HG03280 (cell line): Measurements from ENCODE around the gene GABRG3.

Experiments used
- ATAC-seq: cut with Tn5 transposase; IDR thresholded peaks from one replicate; pipeline ENCODE4 v1.9.1; 2021; ENCODE audit warnings: mild to moderate bottlenecking, moderate library complexity; ENCODE audit not compliant: unreplicated experiment

The GABRG3 gene

DNA sequence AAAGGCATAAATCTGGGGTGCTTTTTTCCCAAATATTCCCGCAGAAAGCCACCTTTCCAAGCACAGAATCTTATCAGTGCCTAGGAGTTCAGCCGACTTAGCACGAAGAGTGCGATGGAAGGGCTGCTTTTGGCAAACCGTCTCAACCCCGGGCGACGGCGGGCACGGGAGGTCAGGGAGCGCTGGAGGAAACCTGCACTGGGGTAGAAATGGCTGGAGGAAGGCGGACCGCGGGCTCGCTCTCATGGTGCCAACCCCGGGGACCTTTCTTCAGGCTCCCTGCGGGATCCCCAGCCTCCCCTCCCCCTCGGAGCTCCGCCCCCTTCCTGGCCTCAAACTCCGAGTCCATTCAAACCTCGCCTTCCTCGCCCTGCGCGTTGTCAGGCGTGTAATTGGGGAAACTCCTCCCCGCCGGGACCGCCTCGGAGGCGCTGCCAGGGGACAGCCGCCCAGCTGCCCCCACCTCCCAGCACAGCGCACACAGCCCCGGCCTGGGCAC, at the start of gene GABRG3:
GABRG3 (plus strand) TSS at position 470 of the 499 bp plus-strand sequence.
- no peak for ATAC-seq

DNA sequence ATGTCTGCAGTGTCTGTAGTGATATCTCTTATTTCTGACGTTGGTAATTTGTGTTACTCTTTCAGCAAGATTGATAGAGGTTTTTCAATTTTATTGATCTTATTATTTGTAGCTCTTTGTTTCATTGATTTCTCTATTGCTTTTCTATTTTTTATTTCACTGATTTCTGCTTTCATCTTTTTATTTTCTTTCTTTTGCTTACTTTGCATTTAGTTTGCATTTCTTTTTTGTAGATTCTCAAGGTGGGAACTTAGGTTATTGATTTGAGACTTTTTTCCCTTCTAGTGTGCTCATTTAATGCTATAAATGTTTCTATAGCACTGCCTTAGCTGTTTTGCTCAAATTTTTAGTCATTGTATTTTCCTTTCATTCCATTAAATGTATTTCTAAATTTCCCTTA, 49.5 kb upstream of the GABRG3 start:
- ATAC-seq = no peak

DNA sequence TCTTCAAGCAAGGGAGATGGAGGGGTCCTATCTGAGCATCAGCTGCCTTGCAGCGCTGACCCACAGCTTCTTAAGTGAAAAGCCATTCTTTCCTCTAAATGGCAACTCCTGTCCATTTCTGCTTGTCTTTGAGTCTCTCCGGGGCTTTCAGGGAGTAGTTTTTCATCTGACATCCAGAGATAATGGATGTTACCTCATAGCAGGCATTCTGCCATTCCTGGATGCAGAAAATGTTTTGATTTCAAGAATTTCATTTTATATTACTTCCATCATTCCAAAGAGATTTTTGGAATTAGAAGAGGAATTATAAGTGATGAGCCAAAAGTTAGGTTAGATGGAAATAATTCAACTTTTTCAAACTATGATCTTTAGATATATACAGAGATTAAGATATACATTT, 44.9 kb upstream of the GABRG3 start:
- ATAC-seq = no peak

DNA sequence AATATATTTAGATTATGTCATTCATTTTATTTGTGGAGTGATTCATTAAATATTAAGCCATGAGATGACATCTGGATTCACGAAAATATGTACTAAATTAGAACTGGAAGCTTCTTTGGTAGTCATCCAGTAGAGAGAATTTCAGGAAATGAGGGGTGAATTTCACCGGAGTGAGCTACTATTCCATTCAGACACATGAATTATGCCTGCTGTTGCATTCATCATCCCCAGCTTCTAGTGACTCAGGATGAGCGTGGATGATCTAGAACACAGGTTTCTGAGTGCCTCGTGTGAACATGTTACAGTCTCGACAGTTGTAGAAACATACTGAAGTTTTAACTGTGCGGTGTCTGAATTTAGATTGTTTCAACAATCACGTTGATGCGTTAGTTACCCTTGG, 42.9 kb upstream of the GABRG3 start:
- ATAC-seq = no peak

DNA sequence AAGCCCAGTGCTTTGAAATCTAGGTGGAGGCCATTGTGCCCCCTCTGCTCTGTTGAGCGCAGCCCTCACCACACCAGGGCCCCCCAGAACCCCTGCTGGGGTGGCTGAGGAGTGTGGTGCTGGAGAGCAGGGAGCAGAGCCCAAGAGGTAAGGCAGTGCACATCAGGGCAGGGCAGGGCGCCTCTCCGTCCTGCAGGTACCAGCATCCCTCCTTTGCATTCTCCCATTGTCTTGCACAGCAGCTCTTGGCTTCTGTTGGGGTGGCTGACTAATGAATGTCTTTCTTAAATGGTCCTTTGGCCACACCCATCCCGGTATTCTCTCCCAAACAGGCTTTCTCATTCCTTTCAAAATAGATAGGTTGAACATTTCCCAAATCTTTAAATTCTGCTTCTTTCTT, 41.4 kb upstream of the GABRG3 start:
- ATAC-seq = no peak

DNA sequence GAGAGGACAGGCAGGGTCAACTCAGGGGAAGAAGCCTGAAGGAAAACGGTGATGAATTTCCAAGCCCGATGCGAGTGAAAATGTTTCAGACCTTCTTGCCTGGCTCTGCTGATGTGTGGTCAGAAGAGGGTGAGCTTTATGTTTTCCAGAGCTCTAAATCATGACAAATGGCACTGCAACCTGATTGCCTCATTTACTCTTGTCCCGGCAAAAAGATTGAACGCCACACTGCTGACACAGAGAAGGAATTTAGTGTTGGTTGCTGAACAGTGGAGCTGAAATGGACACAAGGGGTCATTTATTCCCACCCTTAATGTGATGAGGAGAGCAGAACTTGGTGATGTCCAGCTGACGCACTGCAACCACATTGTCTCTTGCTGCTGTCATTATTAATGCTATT, 36.1 kb upstream of the GABRG3 start:
- ATAC-seq = no peak

DNA sequence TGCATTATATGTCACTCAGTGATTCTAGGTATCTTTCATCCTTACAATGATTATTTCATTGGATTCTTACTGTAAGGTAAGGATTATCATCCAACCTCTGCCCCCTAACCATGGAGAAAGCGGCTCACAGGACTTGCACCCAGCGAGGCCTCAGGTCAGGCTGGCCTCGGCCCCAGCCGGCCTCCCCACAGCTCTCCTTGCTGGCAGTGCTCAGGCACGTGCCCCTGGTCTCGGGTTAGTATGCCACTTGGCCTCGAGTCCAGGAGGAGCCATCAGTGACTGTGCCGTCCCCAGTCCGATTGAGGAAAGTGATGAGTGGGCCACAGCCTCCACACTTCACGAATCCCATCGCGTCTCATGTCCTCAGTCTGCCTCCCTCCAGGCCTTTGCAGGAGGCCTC, 35.7 kb upstream of the GABRG3 start:
- ATAC-seq = no peak

DNA sequence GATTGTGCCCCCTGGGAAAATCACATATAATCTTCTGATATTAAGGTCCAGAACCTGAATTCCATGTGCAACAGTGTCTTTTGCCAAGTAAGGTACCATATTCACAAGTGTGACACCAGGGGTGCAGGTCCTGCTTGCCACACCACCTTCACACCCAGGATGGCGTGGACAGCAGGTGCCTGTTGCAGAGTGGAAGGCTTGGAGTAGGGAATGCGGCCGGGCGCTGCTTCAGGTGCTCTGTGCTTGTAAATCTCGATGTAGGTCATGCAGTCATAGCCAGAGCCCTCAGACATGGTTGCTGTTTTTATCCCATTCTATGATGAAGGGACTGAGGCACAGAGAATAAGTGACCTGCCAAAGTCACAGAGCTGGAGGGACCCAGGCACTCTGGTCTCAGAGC, 34.5 kb upstream of the GABRG3 start:
- no peak for ATAC-seq

DNA sequence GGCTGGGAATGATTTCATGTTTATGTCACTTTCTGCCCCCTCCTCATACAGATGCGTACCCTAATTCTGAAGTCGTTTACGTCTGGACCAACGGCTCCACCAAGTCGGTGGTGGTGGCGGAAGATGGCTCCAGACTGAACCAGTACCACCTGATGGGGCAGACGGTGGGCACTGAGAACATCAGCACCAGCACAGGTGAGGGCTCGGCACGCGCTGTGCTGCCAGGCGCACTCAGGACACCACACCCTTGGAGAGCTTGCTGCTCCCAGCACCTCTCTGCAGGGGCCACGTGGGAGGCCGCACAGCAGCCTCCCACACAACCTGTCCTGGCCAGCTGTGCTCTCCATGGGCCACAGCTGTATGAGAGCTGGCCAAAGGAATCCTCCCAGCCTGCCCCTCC, 33.8 kb upstream of the GABRG3 start:
- ATAC-seq = no peak

DNA sequence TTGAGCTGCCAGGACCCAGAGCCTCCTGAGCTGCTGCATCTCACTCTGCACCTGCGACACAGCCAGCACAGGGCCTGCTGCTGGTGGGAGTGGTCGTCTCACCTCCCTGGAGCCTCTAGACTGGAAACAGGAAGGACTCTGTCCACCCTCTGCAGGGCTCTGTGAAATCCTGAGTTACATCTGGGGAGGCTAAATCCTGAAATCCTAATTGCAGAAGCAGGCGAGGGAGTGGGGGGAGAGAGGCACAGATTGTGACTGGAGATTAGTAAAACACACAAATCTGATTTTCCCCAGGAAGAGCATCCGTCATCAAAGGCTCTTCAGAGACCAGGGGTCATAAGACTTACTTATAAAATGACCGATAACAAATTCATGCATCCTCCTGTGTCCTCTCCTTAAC, 31.6 kb upstream of the GABRG3 start:
- ATAC-seq = no peak

DNA sequence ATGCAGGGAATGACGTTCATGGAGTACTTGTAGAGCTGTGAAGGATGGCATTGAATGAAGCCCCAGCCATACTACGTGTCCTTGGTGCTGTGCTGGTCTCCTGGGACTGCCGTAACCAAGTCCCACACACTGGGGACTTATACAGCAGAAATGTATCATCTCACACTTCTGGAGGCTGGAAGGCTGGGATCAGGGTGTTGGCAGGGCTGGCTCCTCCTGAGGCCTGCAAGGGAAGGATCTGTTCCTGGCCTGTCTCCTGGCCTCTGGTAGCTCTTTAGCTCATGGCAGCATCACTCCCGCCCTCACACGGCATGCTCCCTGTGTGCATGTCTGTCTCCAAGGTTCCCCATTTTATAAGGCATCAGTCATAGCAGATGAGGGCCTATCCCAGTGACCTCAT, 29.5 kb upstream of the GABRG3 start:
- ATAC-seq = no peak

DNA sequence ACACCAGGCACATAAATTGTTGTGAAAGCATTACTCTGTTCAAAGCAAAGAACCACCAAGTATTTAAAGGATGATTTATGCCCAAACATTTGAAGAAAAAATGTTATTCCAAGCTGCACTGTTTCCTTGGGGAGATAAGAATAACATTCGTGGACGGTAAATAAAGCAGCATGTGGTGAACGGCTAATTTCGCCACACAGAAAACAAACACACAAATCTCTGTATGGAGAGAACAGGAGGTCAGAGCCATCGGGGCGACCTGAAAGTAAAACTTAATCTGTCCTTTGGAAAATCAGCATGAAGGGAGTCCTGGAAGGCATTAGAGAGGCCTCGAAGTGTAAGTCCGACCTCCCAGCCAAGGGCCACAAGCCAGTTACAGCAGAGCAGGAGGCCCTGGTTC, 27.1 kb upstream of the GABRG3 start:
- ATAC-seq = no peak

DNA sequence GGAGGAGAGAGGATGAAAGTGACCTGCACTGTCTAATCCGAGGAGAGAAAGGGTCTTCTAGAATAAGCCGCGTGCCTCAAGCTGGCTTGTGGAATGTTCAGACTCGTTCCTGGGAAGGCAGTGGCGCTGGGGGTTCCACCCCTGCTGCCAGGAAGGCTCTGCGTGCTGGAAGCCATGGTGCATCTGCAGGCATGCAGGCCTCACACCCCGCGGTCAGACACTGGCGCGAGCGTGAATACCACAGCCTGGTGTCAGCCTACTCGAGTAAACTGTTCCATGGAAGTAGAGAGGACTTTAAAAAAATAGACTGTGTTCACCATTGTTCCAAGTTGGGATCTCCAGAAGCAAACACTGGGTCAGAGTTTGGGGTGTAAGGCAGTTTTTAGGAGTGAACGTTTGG, 25.9 kb upstream of the GABRG3 start:
- ATAC-seq = no peak

DNA sequence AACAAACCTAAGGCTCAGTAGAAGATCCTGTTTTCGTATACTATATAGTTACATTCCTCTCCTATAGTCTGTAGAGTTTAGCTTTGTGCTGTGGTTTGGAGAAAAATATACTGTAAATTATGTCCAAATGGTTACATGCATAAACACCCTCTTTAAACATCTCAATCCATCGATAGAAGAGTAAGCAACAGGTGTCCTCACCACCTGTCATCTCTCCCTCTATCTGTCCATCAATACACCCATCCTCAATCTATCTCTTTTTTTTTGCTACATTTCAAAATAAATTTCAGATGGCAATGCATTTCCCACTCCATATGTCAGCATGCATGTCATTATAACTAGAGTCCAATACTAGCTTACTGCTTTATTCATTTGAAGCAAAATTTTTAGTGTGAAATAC, 21.0 kb upstream of the GABRG3 start:
- no peak for ATAC-seq

DNA sequence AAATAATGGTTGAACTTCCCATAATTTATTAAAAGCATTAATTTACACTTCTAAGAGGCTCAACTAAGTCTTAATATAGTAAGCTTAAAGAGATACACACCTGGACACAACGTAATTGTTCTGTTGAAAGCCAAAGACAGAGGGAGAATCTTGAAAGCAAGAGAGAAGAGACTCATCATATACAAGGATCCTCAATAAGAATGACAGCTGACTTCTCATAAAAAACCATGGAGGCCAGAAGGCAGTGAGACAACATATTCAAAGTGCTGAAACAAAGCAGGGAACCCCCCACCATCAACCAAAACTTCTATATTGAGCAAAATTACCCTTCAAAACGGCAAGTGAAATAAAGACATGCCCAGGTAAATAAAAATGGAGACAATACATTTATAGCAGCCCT, 16.6 kb upstream of the GABRG3 start:
- no peak for ATAC-seq

DNA sequence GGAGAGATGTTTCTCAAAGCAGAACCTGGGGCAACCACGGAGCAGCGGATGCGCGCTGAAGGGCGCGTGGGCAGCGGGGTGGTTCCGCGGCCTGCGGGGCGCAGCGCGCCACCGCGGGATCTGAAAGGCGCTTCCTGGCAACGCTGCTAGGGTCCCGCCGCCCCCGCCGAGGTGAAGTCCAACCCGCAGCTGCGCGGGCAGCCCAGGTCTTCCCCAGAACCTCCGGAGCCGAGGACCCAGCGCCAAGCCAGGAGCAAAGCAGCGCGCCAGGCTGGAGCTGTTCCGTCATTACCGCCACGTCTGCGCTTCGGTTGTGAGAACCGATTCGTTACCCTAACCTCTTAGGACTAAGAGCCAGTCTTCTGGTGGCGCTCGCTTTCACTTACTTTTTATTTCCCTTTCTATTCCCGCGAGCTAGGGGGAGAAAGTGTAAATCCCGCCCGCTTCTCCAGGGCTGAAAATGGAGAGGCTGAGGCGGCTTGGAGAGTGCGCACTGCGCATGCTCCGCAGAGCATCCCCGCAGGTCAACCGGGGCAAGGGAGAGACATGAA, 3.2 kb upstream of the GABRG3 start:
- no peak for ATAC-seq

DNA sequence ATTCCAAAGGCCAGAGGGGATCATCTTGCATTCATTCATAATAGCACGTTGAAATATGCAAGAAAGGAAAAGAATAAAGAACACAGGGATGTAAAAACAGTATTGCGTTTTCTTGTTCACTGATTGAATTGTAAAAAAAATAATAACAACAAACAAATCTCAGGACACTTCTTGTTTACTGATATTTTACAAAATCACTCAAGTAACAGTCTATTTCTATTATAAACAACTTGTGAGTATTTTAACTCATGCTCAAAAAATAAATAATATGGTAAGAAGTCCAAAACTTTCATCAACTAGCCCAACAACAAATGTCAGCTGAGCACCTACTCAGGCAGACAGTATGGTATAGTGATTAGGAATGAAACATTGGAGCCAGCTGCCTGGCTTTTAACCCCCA, 2.2 kb upstream of the GABRG3 start:
- no peak for ATAC-seq

DNA sequence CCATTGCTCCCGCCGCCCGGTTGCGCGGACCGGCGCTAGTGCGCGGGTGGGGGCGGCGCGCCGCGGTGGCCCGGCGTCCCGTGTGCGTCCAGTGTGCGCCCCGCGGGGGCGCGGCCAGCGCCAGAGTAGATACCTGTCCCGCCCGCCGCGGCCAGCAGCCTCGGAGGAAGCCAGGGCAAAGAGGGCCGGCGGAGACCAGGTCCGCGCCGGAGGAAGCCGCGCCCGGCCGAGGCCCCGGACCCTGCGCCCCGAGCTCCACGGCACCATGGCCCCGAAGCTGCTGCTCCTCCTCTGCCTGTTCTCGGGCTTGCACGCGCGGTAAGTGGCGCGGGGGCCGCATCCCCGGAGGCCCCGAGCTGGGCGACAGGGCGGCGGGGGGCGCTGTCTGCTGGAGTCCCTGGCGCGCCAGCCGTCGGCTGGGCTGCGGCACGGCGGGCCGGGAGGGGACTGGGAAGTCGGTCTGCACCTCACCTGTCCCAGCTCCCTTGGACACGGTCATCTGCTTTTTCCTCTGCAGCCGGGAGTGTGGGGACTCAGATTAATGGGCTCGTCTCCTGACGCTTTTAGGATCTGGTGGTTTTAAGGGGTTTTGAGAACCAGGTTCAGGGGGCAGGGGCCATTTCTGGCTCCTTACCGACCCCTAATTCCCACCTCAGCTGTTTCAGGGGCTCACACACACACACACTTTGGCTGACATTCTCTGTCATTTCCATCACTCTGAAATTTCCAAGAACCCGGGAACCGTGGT, 464 bp downstream of the GABRG3 start:
- no peak for ATAC-seq

DNA sequence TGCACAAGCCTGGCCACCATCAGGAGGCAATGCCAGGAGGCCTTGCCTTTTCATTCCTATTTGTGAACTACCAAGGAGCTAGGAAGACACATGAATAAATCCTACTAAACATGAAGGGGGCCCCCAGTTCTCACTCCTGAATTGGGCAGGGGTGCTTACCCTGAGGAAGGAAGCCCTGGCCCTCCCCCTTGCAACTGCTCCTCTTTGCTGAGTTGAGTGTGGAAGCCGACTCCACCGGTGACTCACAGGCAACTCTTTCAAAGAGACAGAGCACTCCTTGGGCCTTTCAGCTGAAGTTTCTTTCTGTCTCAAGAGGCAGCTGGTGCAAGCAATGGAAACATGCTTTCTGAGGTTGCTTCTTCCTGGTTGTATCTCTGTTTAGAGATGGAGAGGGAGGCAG, 1.7 kb downstream of the GABRG3 start:
- ATAC-seq = no peak

DNA sequence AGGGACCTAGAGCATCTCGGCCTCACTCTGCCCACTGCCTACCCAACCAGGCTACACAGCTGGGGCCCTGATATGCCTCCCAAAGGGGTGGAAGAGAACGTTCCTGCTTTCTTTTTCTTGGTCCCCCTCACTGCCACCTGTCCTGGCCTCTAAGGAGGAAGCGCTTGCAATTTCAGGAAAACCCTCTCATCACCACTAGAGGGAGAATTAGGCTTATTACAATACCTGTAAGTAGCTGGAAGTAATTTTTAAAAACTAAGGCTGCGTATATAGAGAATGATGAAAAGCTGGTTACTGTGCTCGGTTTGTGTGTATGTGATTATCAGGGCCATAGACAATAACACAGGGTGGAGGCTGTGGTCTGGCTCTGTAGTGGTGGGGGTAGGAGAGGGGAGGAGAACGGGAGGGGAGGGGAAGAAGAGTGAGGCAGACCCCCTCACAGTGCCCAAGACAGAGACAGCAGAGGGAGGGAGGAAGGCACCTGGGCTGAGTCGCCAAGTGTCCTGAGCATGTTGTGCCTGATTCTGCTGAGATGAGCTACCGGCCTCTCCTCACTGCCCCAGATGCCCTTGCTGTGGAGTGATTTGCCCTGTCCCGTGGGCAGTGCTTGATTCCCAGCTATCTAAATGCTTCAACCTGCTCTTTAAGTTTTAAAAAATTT, 3.3 kb downstream of the GABRG3 start:
- ATAC-seq = no peak

DNA sequence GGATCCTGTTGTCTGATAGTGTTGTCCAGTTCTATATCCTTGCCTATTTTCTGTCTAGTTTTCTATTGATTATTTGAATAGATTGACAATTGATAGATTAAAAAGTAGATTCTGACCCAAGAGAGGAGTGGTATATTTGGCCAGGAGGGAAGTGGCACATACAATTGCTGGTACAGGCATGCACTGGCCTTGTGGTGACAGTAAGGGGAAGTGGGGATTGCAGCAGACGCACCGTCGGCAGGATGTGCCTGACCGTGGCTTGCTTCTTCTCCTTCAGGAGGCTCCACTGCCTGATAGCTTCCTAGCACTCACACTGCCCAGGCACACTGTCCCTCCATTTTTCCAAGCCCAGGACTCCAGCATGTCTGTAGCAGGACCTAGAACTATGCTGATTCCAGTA, 10.5 kb downstream of the GABRG3 start:
- ATAC-seq = no peak

DNA sequence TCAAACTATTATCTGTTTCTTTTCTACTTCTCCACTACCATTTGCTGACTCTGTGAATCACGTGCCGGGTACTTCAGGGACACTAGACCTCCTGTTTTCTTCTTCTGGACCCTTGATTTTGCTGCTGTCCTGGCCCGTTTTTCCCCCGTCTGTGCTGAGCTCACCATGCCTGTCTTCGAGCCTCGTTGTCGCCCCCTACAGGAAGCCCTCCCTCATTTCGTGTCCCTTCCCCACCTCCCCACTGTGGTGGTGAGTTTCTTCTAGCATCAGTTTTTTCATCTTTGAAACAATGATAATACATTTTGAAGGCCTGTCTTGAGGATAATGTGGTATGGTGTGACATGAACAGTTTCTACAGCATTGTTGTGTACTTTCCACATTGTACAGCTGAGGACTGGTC, 12.8 kb downstream of the GABRG3 start:
- ATAC-seq = no peak
